Calu3 (cell line): ENCODE data around the gene RAC2. TPM values are rescaled to one million over a fixed set of nuclear protein-coding genes. Genes with fewer than 3 reads are reported as not detected.
"Not testable (repeated sequence)": the region's sequence is repeated elsewhere in the genome, so short reads cannot be mapped to it uniquely, and the experiment has no call there.

ENCODE experiments used
- BruUV-seq: library from RNA; stranded (reverse); fragments of 400-500 nt; replicated peaks from 2 replicates; lab custom pipeline; 2021; lab: Mats Ljungman, UMichigan
- CTCF ChIA-PET: fragments of 300-600 bp; sonication (Branson Sonifier 250); formaldehyde crosslinking; loops from one replicate; lab custom pipeline; 2022; ENCODE audit warnings: antibody characterized with exemption; lab: Charles Lee
- DNase-seq: peaks from one replicate; pipeline ENCODE4 v3.0.0; 2022
- H3K27ac Mint-ChIP-seq: one replicate; pipeline ENCODE4 v1.8.0; 2022; ENCODE audit warnings: mixed read lengths; ENCODE audit not compliant: unreplicated experiment
- H3K27me3 Mint-ChIP-seq: one replicate; pipeline ENCODE4 v1.8.0; 2022; ENCODE audit warnings: mixed read lengths; ENCODE audit not compliant: unreplicated experiment
- H3K36me3 Mint-ChIP-seq: one replicate; pipeline ENCODE4 v1.8.0; 2022; ENCODE audit warnings: mild to moderate bottlenecking, moderate library complexity, mixed read lengths; ENCODE audit not compliant: insufficient read depth, unreplicated experiment
- H3K4me1 Mint-ChIP-seq: one replicate; pipeline ENCODE4 v1.8.0; 2022; ENCODE audit warnings: mild to moderate bottlenecking, low read depth, mixed read lengths; ENCODE audit not compliant: unreplicated experiment
- H3K4me3 Mint-ChIP-seq: one replicate; pipeline ENCODE4 v1.8.0; 2022; ENCODE audit warnings: mild to moderate bottlenecking, low read depth, moderate library complexity, mixed read lengths; ENCODE audit not compliant: unreplicated experiment
- H3K9me3 Mint-ChIP-seq: one replicate; pipeline ENCODE4 v1.8.0; 2022; ENCODE audit warnings: low read depth, mixed read lengths; ENCODE audit not compliant: unreplicated experiment
- CTCF ChIP-seq: fragments of 200-600 bp; IDR thresholded peaks from one replicate; pipeline ENCODE4 v1.8.0; 2022; ENCODE audit warnings: antibody characterized with exemption; ENCODE audit not compliant: unreplicated experiment
- intact Hi-C: fragments of 100-400 bp; cut with micrococcal nuclease; formaldehyde crosslinking; loops from one replicate; pipeline ENCODE4 v1.10.0; 2022; ENCODE audit not compliant: unreplicated experiment
- total RNA-seq: library from RNA; stranded (reverse); gene quantifications from 2 replicates; pipeline ENCODE4 v1.2.3, GENCODE V29; 2022

The RAC2 gene
- total RNA-seq, 1 experiment from 2014 or later: 21.0 TPM

GRCh38 chr22:37203354-37204044 lies 40.6 kb downstream of the RAC2 start:
- no peak overlapping the region for H3K27ac Mint-ChIP-seq
- intact Hi-C loops: no loop called here
- H3K4me3 Mint-ChIP-seq: no peak overlapping the region
- CTCF ChIA-PET: interaction anchor here (1.2 kb wide), 1 partner anchor 57 kb away, joined by 3 read pairs; no protein-coding TSS in a partner anchor
- no peaks in the 10 kb centered on the region for H3K9me3 Mint-ChIP-seq
- H3K27me3 Mint-ChIP-seq: peaks cover 5% of the 10 kb centered on the region
- TF ChIP-seq CTCF: no peak
- no TSS peak for BruUV-seq
- peaks cover under 1% of the 10 kb centered on the region for H3K4me1 Mint-ChIP-seq
- no peak for DNase-seq
- peaks cover 9% of the 10 kb centered on the region for H3K36me3 Mint-ChIP-seq

- intact Hi-C loops: no loop called here
- Mint-ChIP-seq H3K27ac (no peak overlapping the region), H3K27me3 (no peaks in the 10 kb centered on the region), H3K36me3 (peaks cover 17% of the 10 kb centered on the region), H3K4me3 (no peak overlapping the region), H3K4me1 (peaks cover 8% of the 10 kb centered on the region), H3K9me3 (no peaks in the 10 kb centered on the region)
- no peak for TF ChIP-seq CTCF
- BruUV-seq: no TSS peak
- DNase-seq: no peak
- CTCF ChIA-PET: no interaction called here
Measured at GRCh38 chr22:37202716-37203115, 41.4 kb downstream of the RAC2 start.

GRCh38 chr22:37202001-37202555 lies 42.0 kb downstream of the RAC2 start:
- no peak overlapping the region for H3K27ac Mint-ChIP-seq

GRCh38 chr22:37201443-37201820 lies 42.6 kb downstream of the RAC2 start:
- H3K27me3 Mint-ChIP-seq, H3K9me3 Mint-ChIP-seq, BruUV-seq, H3K4me3 Mint-ChIP-seq, H3K27ac Mint-ChIP-seq, intact Hi-C loops, CTCF ChIA-PET, DNase-seq: not testable (repeated sequence)
- Mint-ChIP-seq H3K4me1 (peaks cover 21% of the 10 kb centered on the region), H3K36me3 (peaks cover 21% of the 10 kb centered on the region)

More at GRCh38 chr22:37202001-37202555, 42.0 kb downstream of the RAC2 start:
- H3K9me3 Mint-ChIP-seq: no peaks in the 10 kb centered on the region
- H3K4me1 Mint-ChIP-seq: peaks cover 15% of the 10 kb centered on the region
- no peak overlapping the region for H3K4me3 Mint-ChIP-seq
- DNase-seq: no peak
- H3K27me3 Mint-ChIP-seq: no peaks in the 10 kb centered on the region
- TF ChIP-seq CTCF: no peak
- intact Hi-C loops: no loop called here
- CTCF ChIA-PET: no interaction called here
- peaks cover 21% of the 10 kb centered on the region for H3K36me3 Mint-ChIP-seq
- no TSS peak for BruUV-seq

- Mint-ChIP-seq H3K27me3 (no peaks in the 10 kb centered on the region), H3K36me3 (peaks cover 21% of the 10 kb centered on the region), H3K4me3 (peak overlapping the region; percentile 85), H3K9me3 (no peaks in the 10 kb centered on the region), H3K27ac (no peak overlapping the region), H3K4me1 (peaks cover 38% of the 10 kb centered on the region)
- no TSS peak for BruUV-seq
- CTCF ChIA-PET: interaction anchor here (0.5 to 1.2 kb wide), 15 partner anchors 9 to 255 kb away, joined by 3 to 8 read pairs (median 3); partner anchors contain the start of gene RAC2
- DNase-seq: no peak
- no peak for TF ChIP-seq CTCF
- intact Hi-C loops: loop anchor here (5.0 kb wide), 1 partner anchor 122 kb away; no protein-coding TSS in a partner anchor
Measured at GRCh38 chr22:37199760-37200108, 44.3 kb downstream of the RAC2 start.
